Sigmoid colon (tissue), 7 donors: Measurements from ENCODE around the gene MYO5A. TPM values are rescaled to one million over a fixed set of nuclear protein-coding genes. Genes with fewer than 3 reads are reported as not detected.

ENCODE experiments used
- DNase-seq: peaks from one replicate; pipeline ENCODE4 v3.0.0-alpha.2; 2019
- H3K27ac ChIP-seq, 4 donors: fragments of 200-600 bp; sonication (generic); one replicate each; pipeline ENCODE4 v1.5.1; 2016 to 2019; ENCODE audit warnings: mild to moderate bottlenecking in 1 of 4
- H3K27me3 ChIP-seq, 3 donors: fragments of 200-600 bp; sonication (generic); one replicate each; pipeline ENCODE4 v1.5.1; 2019; ENCODE audit warnings: mild to moderate bottlenecking in 1 of 3
- H3K36me3 ChIP-seq, 4 donors: fragments of 200-600 bp; sonication (generic); one replicate each; pipeline ENCODE4 v1.5.1; 2016 to 2019
- H3K4me1 ChIP-seq, 4 donors: fragments of 200-600 bp; sonication (generic); one replicate each; pipeline ENCODE4 v1.5.1; 2017 to 2019
- H3K4me3 ChIP-seq, 4 donors: fragments of 200-600 bp; sonication (generic); one replicate each; pipeline ENCODE4 v1.5.1; 2017 to 2019; ENCODE audit warnings: mild to moderate bottlenecking in 2 of 4, moderate library complexity in 1 of 4
- H3K9me3 ChIP-seq, 4 donors: fragments of 200-600 bp in 3 of 4; sonication (generic) in 3 of 4; one replicate each; pipeline versions ENCODE4 v1.5.1 to v1.6.1; 2013 to 2019
- EP300 ChIP-seq, 4 donors: sonication (generic); formaldehyde crosslinking; IDR thresholded peaks; one replicate each; pipeline ENCODE4 v1.6.1; 2017; ENCODE audit warnings: antibody characterized with exemption in 4 of 4
- POLR2A ChIP-seq, 2 donors: fragments of 450-650 bp; IDR thresholded peaks; one replicate each; pipeline ENCODE4 v1.6.1; 2016; ENCODE audit warnings: antibody characterized with exemption in 2 of 2, mild to moderate bottlenecking in 2 of 2, moderate library complexity in 2 of 2
- POLR2AphosphoS5 ChIP-seq, 4 donors: sonication (generic); formaldehyde crosslinking; IDR thresholded peaks; one replicate each; pipeline ENCODE4 v1.6.1; 2017; ENCODE audit warnings: antibody characterized with exemption in 4 of 4
- WGBS, 2 donors: extraction: QIAGEN DNeasy Blood & Tissue Kit; methylation state at CpG; one replicate each; pipeline ENCODE4 v1.1.7; 2013; 5-methylcytosine and 5-hydroxymethylcytosine counted together
- intact Hi-C: fragments of 100-400 bp; cut with DNase I; formaldehyde crosslinking; loops from one replicate; pipeline ENCODE4 v1.15.1; 2023
- polyA plus RNA-seq, 3 donors: library from polyadenylated mRNA; stranded (reverse); fragments of 200-250 nt; gene quantifications; one replicate each; pipeline ENCODE4 v1.2.3, GENCODE V29; 2013
- total RNA-seq, 4 donors: library from RNA; depleted of rRNA; stranded (reverse); fragments of >200 nt; gene quantifications; one replicate each; pipeline ENCODE4 v1.1.0, GENCODE V29; 2016
- TF ChIP-seq, protein P1 (sequence below), 4 experiments: fragments of 450-650 bp in 3 of 4; fragments of 200-600 bp in 1 of 4; IDR thresholded peaks; one replicate each; pipeline ENCODE4 v1.5.1; 2016 to 2019; ENCODE audit warnings: antibody characterized with exemption in 4 of 4, mild to moderate bottlenecking in 3 of 4, moderate library complexity in 2 of 4
- donor health status: healthy with polysubstance abuse.
- donor health status: Bipolar disorder and iron deficiency.
- donor health status: healthy.

The MYO5A gene
- total and polyA plus RNA-seq, 7 donors = 2.1 to 46.0 (median 23.5) TPM

DNA sequence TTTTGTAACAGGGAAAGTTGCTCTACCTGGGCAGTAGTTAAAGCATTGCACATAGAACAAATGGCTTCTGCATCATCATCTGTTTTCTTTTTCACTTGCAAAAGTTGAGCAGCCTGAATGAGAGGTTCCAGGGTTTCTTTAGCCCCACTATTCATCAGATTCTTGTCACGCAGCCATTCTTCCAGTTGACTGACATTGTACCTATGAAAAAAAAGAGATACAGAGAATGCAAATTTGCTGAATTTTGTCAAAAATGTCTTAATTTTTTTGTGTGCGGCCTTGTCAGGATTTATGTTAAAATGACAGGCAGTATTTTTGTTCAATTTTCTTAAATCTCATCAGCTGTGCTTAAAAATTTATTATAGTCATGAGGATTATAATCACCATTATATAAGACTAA is 211.7 kb downstream of the MYO5A start:
- no peak for TF ChIP-seq EP300 (IDR thresholded peaks at IDR 0.05)
- TF ChIP-seq POLR2A (IDR thresholded peaks at IDR 0.05) = no peak
- TF ChIP-seq POLR2AphosphoS5 (IDR thresholded peaks at IDR 0.05) = no peak
- TF ChIP-seq, protein P1, sequence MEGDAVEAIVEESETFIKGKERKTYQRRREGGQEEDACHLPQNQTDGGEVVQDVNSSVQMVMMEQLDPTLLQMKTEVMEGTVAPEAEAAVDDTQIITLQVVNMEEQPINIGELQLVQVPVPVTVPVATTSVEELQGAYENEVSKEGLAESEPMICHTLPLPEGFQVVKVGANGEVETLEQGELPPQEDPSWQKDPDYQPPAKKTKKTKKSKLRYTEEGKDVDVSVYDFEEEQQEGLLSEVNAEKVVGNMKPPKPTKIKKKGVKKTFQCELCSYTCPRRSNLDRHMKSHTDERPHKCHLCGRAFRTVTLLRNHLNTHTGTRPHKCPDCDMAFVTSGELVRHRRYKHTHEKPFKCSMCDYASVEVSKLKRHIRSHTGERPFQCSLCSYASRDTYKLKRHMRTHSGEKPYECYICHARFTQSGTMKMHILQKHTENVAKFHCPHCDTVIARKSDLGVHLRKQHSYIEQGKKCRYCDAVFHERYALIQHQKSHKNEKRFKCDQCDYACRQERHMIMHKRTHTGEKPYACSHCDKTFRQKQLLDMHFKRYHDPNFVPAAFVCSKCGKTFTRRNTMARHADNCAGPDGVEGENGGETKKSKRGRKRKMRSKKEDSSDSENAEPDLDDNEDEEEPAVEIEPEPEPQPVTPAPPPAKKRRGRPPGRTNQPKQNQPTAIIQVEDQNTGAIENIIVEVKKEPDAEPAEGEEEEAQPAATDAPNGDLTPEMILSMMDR (IDR thresholded peaks at IDR 0.05) = no peak
- Histone ChIP-seq H3K36me3 (peaks cover 5 to 91% (median 32%) of the 10 kb centered on the region in 4 donors), H3K27ac (no peak overlapping the region), H3K9me3 (no peaks in the 10 kb centered on the region), H3K4me3 (no peak overlapping the region), H3K27me3 (no peaks in the 10 kb centered on the region), H3K4me1 (no peaks in the 10 kb centered on the region)
- no peak for DNase-seq
- WGBS, 2 donors = 96 to 98% methylated on average over 2 of the region's 2 CpGs
- intact Hi-C loops = no loop called here

DNA sequence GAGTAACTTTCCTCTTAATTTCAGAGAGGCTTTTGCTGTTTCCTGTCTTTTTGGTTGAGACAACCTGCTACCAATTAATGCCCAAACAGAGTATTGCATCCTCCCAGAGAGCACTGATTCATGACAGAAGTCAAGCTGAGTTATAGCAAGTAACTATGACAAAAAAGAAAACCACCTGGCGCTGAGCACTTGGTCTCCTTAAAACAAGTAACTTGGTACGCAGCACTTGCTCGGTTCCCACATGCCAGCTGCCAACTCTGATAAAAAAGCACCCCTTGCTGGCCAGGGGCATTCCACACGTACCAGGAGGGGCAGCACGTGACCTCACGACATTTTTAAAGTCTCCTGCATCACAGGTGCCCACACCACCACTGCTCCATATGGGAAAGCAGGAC is 219.5 kb downstream of the MYO5A start:
- H3K9me3 ChIP-seq = no peaks in the 10 kb centered on the region
- TF ChIP-seq POLR2A (IDR thresholded peaks at IDR 0.05) (no peak), POLR2AphosphoS5 (IDR thresholded peaks at IDR 0.05) (no peak), EP300 (IDR thresholded peaks at IDR 0.05) (no peak)
- TF ChIP-seq, protein P1 (IDR thresholded peaks at IDR 0.05) = no peak
- no peaks in the 10 kb centered on the region for H3K4me1 ChIP-seq
- H3K27ac ChIP-seq = no peak overlapping the region
- no peak overlapping the region for H3K4me3 ChIP-seq
- DNase-seq = no peak
- peaks cover 0 to 42% (median 11%) of the 10 kb centered on the region in 4 donors for H3K36me3 ChIP-seq
- no peaks in the 10 kb centered on the region for H3K27me3 ChIP-seq
- WGBS, 2 donors = 80 to 93% methylated on average over 6 of the region's 6 CpGs
- intact Hi-C loops = no loop called here

DNA sequence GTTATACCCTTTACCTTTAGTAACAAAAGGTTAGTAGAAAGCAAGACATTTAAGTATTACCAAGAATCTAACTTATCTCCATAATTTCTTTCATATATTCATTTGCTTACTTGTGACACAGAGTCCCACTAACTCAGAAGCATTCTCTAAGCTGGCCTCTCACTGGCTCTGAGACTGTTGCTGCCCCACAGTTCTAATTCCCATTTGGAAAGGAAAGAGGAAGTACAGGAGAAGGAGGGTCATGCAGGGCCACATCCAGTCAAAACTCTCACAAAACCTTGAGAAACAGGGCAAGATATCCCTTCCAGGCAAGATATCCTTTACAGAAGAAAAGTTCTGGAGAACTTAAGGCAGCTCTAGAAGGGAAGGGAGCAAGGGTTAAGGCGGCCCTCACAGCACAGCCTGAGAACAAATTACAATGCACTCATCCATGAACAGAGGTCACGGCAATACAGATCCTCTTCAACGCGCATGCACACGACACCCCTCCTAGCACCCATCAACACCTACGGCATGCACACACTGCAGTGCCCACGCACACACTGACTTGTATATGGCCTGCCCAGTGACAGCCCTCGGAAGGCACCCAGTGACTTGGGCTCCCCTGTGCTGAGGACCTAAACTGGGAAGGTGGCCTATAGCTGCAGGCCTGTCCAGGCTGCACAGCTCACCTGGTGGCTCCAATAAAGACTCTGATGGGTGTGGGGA is 220.1 kb downstream of the MYO5A start:
- no peak for TF ChIP-seq EP300 (IDR thresholded peaks at IDR 0.05)
- TF ChIP-seq POLR2AphosphoS5 (IDR thresholded peaks at IDR 0.05) = no peak
- TF ChIP-seq, protein P1 (IDR thresholded peaks at IDR 0.05) = no peak
- no peak for TF ChIP-seq POLR2A (IDR thresholded peaks at IDR 0.05)
- no peaks in the 10 kb centered on the region for H3K4me1 ChIP-seq
- DNase-seq = no peak
- intact Hi-C loops = no loop called here
- WGBS, 2 donors = 84 to 89% methylated on average over 8 of the region's 8 CpGs
- H3K36me3 ChIP-seq = peaks cover 0 to 37% (median 11%) of the 10 kb centered on the region in 4 donors
- no peak overlapping the region for H3K27ac ChIP-seq
- no peak overlapping the region for H3K4me3 ChIP-seq
- no peaks in the 10 kb centered on the region for H3K27me3 ChIP-seq
- no peaks in the 10 kb centered on the region for H3K9me3 ChIP-seq

DNA sequence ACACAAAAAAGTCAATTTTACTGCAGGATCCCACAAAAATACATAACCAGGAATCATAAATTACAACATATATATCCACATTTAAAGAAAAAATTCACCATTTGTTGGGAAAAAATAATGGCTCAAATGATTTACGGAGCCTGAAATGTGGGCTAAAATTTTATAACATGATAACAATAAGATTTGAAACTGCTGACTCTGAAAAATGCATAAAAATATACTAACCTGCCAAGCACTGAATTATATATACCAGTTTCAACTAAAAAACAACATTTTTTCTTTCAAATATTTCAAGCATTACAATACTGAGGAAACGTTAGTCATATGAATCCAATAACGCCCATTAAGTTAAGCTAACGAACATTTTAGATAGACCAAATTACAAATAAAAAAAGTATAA is 220.8 kb downstream of the MYO5A start:
- peaks cover 0 to 29% (median 7%) of the 10 kb centered on the region in 4 donors for H3K36me3 ChIP-seq
- H3K9me3 ChIP-seq = no peaks in the 10 kb centered on the region
- TF ChIP-seq, protein P1 (IDR thresholded peaks at IDR 0.05) = no peak
- TF ChIP-seq EP300 (IDR thresholded peaks at IDR 0.05) = no peak
- no peak for TF ChIP-seq POLR2A (IDR thresholded peaks at IDR 0.05)
- no peak for TF ChIP-seq POLR2AphosphoS5 (IDR thresholded peaks at IDR 0.05)
- intact Hi-C loops = no loop called here
- no peak for DNase-seq
- 93 to 96% methylated on average over 4 of the region's 4 CpGs for WGBS, 2 donors
- no peaks in the 10 kb centered on the region for H3K27me3 ChIP-seq
- no peak overlapping the region for H3K27ac ChIP-seq
- H3K4me1 ChIP-seq = no peaks in the 10 kb centered on the region
- no peak overlapping the region for H3K4me3 ChIP-seq

DNA sequence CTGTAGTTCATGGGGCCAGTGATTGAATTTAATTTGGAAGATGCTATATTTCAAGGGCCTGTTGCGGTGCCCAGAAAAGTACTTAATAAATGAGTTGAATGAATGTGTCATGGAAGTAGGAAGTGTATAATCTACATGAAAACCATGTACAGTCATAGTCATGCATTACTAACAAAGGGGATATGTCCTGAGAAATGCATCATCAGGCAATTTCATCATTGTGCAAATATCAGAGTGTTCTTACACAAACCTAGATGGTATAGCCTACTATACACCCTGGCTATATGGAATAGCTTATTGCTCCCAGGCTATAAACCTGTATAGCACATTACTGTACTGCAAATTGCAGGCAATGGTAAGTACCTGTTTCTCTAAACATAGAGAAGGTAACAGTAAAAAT is 222.4 kb downstream of the MYO5A start:
- no peaks in the 10 kb centered on the region for H3K4me1 ChIP-seq
- DNase-seq = no peak
- WGBS, 2 donors = 42 to 93% methylated on average over 1 of the region's 1 CpG
- H3K27me3 ChIP-seq = no peaks in the 10 kb centered on the region
- no peak overlapping the region for H3K4me3 ChIP-seq
- H3K27ac ChIP-seq = no peak overlapping the region
- TF ChIP-seq POLR2A (IDR thresholded peaks at IDR 0.05) (no peak), POLR2AphosphoS5 (IDR thresholded peaks at IDR 0.05) (no peak), EP300 (IDR thresholded peaks at IDR 0.05) (no peak)
- TF ChIP-seq, protein P1 (IDR thresholded peaks at IDR 0.05) = no peak
- intact Hi-C loops = no loop called here
- H3K9me3 ChIP-seq = no peaks in the 10 kb centered on the region
- peaks cover 0 to 16% (median 4%) of the 10 kb centered on the region in 4 donors for H3K36me3 ChIP-seq
